Activated naive CD4-positive, alpha-beta T cell treated with anti-CD3 and anti-CD28 coated beads, Interleukin-2, amount 10 ng/mL, durations not matched to agents 7 days and 5 days (primary cell): ENCODE data around the gene AAK1.
A peak's percentile ranks its signal among the peaks of the same experiment; 100 is the strongest.
"Not testable (repeated sequence)": the region's sequence is repeated elsewhere in the genome, so short reads cannot be mapped to it uniquely, and the experiment has no call there.

ENCODE experiments used
- CTCF ChIA-PET: fragments of 350-600 bp; sonication (Branson Sonifier 250); formaldehyde crosslinking; loops from one replicate; lab custom pipeline; 2021; ENCODE audit warnings: antibody characterized with exemption; lab: Charles Lee
- DNase-seq: peaks from one replicate; pipeline ENCODE4 v3.0.0-alpha.2; 2020
- H3K27ac Mint-ChIP-seq: one replicate; pipeline ENCODE4 v1.8.0; 2021; ENCODE audit warnings: mild to moderate bottlenecking, moderate library complexity, mixed read lengths
- H3K27me3 Mint-ChIP-seq: one replicate; pipeline ENCODE4 v1.8.0; 2021; ENCODE audit warnings: mild to moderate bottlenecking, mixed read lengths
- H3K36me3 Mint-ChIP-seq: one replicate; pipeline ENCODE4 v1.8.0; 2021; ENCODE audit warnings: mixed read lengths
- H3K4me1 Mint-ChIP-seq: one replicate; pipeline ENCODE4 v1.8.0; 2021; ENCODE audit warnings: mixed read lengths
- H3K4me3 Mint-ChIP-seq: one replicate; pipeline ENCODE4 v1.8.0; 2021; ENCODE audit warnings: mild to moderate bottlenecking, moderate library complexity, mixed read lengths
- H3K9me3 Mint-ChIP-seq: one replicate; pipeline ENCODE4 v1.8.0; 2021; ENCODE audit warnings: mixed read lengths

Gene AAK1

GRCh38 chr2:69579536-69579935 is 64.0 kb downstream of the AAK1 start:
- Mint-ChIP-seq H3K27ac (no peak overlapping the region), H3K9me3 (no peaks in the 10 kb centered on the region), H3K27me3 (no peaks in the 10 kb centered on the region), H3K4me1 (peaks cover 68% of the 10 kb centered on the region), H3K36me3 (peaks cover 17% of the 10 kb centered on the region), H3K4me3 (no peak overlapping the region)
- DNase-seq: no peak
- CTCF ChIA-PET: interaction anchor here (10.3 kb wide), 1 partner anchor 16 kb away, joined by 92 read pairs; no protein-coding TSS in a partner anchor

GRCh38 chr2:69578198-69578540 is 65.4 kb downstream of the AAK1 start:
- peaks cover 58% of the 10 kb centered on the region for H3K4me1 Mint-ChIP-seq
- no peak for DNase-seq
- no peak overlapping the region for H3K27ac Mint-ChIP-seq
- H3K27me3 Mint-ChIP-seq: no peaks in the 10 kb centered on the region
- H3K9me3 Mint-ChIP-seq: no peaks in the 10 kb centered on the region
- peaks cover 18% of the 10 kb centered on the region for H3K36me3 Mint-ChIP-seq
- CTCF ChIA-PET: interaction anchor here (10.3 kb wide), 1 partner anchor 15 kb away, joined by 92 read pairs; no protein-coding TSS in a partner anchor
- no peak overlapping the region for H3K4me3 Mint-ChIP-seq

- no peak for DNase-seq
- H3K4me3 Mint-ChIP-seq: no peak overlapping the region
- peaks cover 58% of the 10 kb centered on the region for H3K4me1 Mint-ChIP-seq
- no peaks in the 10 kb centered on the region for H3K9me3 Mint-ChIP-seq
- H3K36me3 Mint-ChIP-seq: peaks cover 18% of the 10 kb centered on the region
- no peaks in the 10 kb centered on the region for H3K27me3 Mint-ChIP-seq
- CTCF ChIA-PET: interaction anchor here (0.6 to 10.3 kb wide), 2 partner anchors 14 to 24 kb away, joined by 4 to 92 read pairs; no protein-coding TSS in a partner anchor
- no peak overlapping the region for H3K27ac Mint-ChIP-seq
Observed at GRCh38 chr2:69577467-69578197, 65.9 kb downstream of the AAK1 start.

- H3K4me1 Mint-ChIP-seq: peaks cover 54% of the 10 kb centered on the region
- CTCF ChIA-PET: interaction anchor here (0.6 to 10.3 kb wide), 3 partner anchors 8 to 23 kb away, joined by 3 to 92 read pairs (median 4); no protein-coding TSS in a partner anchor
Observed at GRCh38 chr2:69576880-69577279, 66.7 kb downstream of the AAK1 start.

GRCh38 chr2:69575926-69576325 is 67.6 kb downstream of the AAK1 start:
- CTCF ChIA-PET: interaction anchor here (1.0 to 10.3 kb wide), 2 partner anchors 9 to 13 kb away, joined by 3 to 92 read pairs; no protein-coding TSS in a partner anchor
- Mint-ChIP-seq H3K27me3 (no peaks in the 10 kb centered on the region), H3K27ac (no peak overlapping the region), H3K4me3 (no peak overlapping the region), H3K36me3 (peaks cover 23% of the 10 kb centered on the region), H3K9me3 (no peaks in the 10 kb centered on the region), H3K4me1 (peaks cover 59% of the 10 kb centered on the region)
- no peak for DNase-seq

More at GRCh38 chr2:69576880-69577279, 66.7 kb downstream of the AAK1 start:
- no peaks in the 10 kb centered on the region for H3K9me3 Mint-ChIP-seq
- no peak overlapping the region for H3K4me3 Mint-ChIP-seq
- H3K27me3 Mint-ChIP-seq: no peaks in the 10 kb centered on the region
- DNase-seq: no peak
- no peak overlapping the region for H3K27ac Mint-ChIP-seq
- H3K36me3 Mint-ChIP-seq: peaks cover 15% of the 10 kb centered on the region

- not testable (repeated sequence) for H3K27me3 Mint-ChIP-seq, DNase-seq, H3K9me3 Mint-ChIP-seq, H3K27ac Mint-ChIP-seq, H3K4me3 Mint-ChIP-seq
- Mint-ChIP-seq H3K36me3 (peaks cover 26% of the 10 kb centered on the region), H3K4me1 (peaks cover 61% of the 10 kb centered on the region)
- CTCF ChIA-PET: interaction anchor here (10.3 kb wide), 1 partner anchor 12 kb away, joined by 92 read pairs; no protein-coding TSS in a partner anchor
Observed at GRCh38 chr2:69575371-69575770, 68.2 kb downstream of the AAK1 start.

GRCh38 chr2:69572641-69573040 is 70.9 kb downstream of the AAK1 start:
- Mint-ChIP-seq H3K9me3 (no peaks in the 10 kb centered on the region), H3K36me3 (peaks cover 23% of the 10 kb centered on the region), H3K27me3 (no peaks in the 10 kb centered on the region), H3K4me1 (peaks cover 60% of the 10 kb centered on the region), H3K4me3 (no peak overlapping the region), H3K27ac (peak overlapping the region; percentile 5)
- no peak for DNase-seq
- CTCF ChIA-PET: interaction anchor here (2.8 kb wide), 1 partner anchor 8 kb away, joined by 31 read pairs; no protein-coding TSS in a partner anchor

DNA sequence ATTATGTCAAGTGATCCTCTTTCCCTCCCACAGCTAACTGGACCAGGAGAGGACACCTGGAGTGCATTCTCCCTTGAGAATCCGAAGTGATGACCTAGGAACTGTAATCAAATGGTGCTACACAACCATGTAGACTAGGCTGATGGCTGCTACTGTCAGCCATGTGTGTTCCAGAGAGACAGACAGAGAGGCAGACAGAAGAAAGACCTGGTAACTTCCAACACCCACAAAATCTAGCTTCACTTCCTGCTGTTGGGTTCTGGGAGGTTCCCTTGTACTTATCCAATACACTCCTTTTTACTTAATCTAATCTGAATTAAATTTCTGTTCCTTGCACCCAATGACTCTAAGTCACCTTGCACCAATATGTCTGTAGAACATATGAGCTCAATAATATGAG is 72.3 kb downstream of the AAK1 start:
- H3K4me1 Mint-ChIP-seq: peaks cover 60% of the 10 kb centered on the region
- no peaks in the 10 kb centered on the region for H3K9me3 Mint-ChIP-seq
- no peaks in the 10 kb centered on the region for H3K27me3 Mint-ChIP-seq
- H3K36me3 Mint-ChIP-seq: peaks cover 23% of the 10 kb centered on the region
- DNase-seq: no peak
- CTCF ChIA-PET: interaction anchor here (0.7 to 1.1 kb wide), 2 partner anchors 25 to 142 kb away, joined by 3 read pairs; no protein-coding TSS in a partner anchor
- H3K4me3 Mint-ChIP-seq: no peak overlapping the region
- H3K27ac Mint-ChIP-seq: no peak overlapping the region

DNA sequence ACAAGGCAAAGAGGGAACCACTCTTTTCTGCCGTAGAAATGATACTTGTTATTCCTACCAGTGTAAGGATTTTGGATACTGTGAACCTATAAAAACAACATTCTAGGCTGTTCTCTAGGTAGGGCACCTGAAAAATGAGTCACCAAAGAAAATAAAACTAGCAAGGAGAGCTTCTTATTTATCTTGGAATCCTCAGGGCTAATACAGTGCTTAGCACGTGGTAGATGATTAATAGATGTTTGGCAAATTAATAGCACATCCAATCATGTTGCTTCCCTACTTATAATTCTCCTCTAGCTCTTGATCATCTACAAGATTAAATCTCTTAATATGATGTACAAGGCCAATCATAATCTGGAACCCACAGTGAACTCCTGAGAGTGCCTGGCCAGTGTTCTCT is 73.1 kb downstream of the AAK1 start:
- peaks cover 61% of the 10 kb centered on the region for H3K4me1 Mint-ChIP-seq
- CTCF ChIA-PET: interaction anchor here (1.1 kb wide), 1 partner anchor 25 kb away, joined by 3 read pairs; no protein-coding TSS in a partner anchor
- H3K27ac Mint-ChIP-seq: no peak overlapping the region
- peaks cover 27% of the 10 kb centered on the region for H3K36me3 Mint-ChIP-seq
- no peak overlapping the region for H3K4me3 Mint-ChIP-seq
- DNase-seq: no peak
- no peaks in the 10 kb centered on the region for H3K9me3 Mint-ChIP-seq
- no peaks in the 10 kb centered on the region for H3K27me3 Mint-ChIP-seq

DNA sequence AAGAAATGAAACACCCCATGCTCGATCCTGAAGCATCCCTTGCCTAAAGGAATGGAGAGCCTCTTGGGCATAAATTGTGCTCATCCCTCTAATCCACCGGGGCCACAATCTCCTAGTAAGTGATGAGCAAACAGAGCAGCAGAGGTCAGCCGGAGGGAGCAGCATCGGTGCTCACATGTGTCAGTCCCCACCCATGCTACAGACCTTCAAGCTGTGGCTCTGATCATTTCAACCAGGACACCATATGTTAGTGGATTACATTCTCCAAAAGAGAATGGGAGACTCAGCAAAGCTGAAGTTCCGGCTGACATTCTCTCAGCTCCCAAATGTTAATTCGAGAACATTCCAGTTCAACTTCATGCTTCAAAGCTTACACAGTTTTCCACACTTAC is 75.6 kb downstream of the AAK1 start:
- no peak for DNase-seq
- Mint-ChIP-seq H3K27ac (no peak overlapping the region), H3K4me3 (no peak overlapping the region), H3K9me3 (no peaks in the 10 kb centered on the region), H3K4me1 (peaks cover 70% of the 10 kb centered on the region), H3K36me3 (peaks cover 24% of the 10 kb centered on the region), H3K27me3 (no peaks in the 10 kb centered on the region)
- CTCF ChIA-PET: interaction anchor here (1.0 to 1.4 kb wide), 2 partner anchors 11 to 157 kb away, joined by 3 to 4 read pairs; no protein-coding TSS in a partner anchor

- peak overlapping the region; percentile 19 for H3K27ac Mint-ChIP-seq
- peaks cover 66% of the 10 kb centered on the region for H3K4me1 Mint-ChIP-seq
- H3K36me3 Mint-ChIP-seq: peaks cover 26% of the 10 kb centered on the region
- DNase-seq: no peak
- H3K27me3 Mint-ChIP-seq: no peaks in the 10 kb centered on the region
- no peak overlapping the region for H3K4me3 Mint-ChIP-seq
- no peaks in the 10 kb centered on the region for H3K9me3 Mint-ChIP-seq
- CTCF ChIA-PET: interaction anchor here (1.0 to 7.8 kb wide), 9 partner anchors 11 to 311 kb away, joined by 3 to 92 read pairs (median 15); no protein-coding TSS in a partner anchor
Observed at GRCh38 chr2:69567157-69567908, 76.2 kb downstream of the AAK1 start.

- Mint-ChIP-seq H3K4me1 (peaks cover 65% of the 10 kb centered on the region), H3K9me3 (no peaks in the 10 kb centered on the region), H3K36me3 (peaks cover 30% of the 10 kb centered on the region), H3K27ac (peak overlapping the region; percentile 19), H3K27me3 (no peaks in the 10 kb centered on the region), H3K4me3 (no peak overlapping the region)
- CTCF ChIA-PET: interaction anchor here (1.1 to 7.8 kb wide), 21 partner anchors 7 to 312 kb away, joined by 3 to 92 read pairs (median 13); partner anchors contain the start of gene NFU1
- DNase-seq: no peak
Observed at GRCh38 chr2:69566669-69567068, 76.9 kb downstream of the AAK1 start.

DNA sequence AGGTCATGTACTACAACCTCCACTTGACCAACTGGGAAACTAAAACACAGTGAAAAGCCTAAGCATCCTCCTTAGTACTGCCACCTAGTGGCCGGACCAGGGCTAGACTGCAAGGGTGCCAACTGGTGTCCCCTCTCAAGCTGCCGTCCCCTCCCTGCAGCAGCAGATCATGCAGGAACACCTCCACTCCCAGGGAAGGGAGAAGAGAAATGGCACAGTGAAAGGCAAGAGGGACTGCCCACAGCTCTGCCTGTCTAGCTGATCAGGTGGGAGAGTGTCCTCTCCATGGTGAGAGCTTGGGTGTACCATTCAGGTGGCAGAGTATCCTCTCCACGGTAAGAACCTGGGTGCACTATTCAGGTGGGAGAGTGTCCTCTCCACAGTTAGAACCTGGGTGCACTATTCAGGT is 78.1 kb downstream of the AAK1 start:
- H3K4me3 Mint-ChIP-seq: no peak overlapping the region
- no peaks in the 10 kb centered on the region for H3K27me3 Mint-ChIP-seq
- CTCF ChIA-PET: interaction anchor here (0.5 to 7.8 kb wide), 49 partner anchors 8 to 569 kb away, joined by 3 to 92 read pairs (median 5); partner anchors contain the start of gene NFU1
- no peaks in the 10 kb centered on the region for H3K9me3 Mint-ChIP-seq
- DNase-seq: peak; percentile 79
- H3K36me3 Mint-ChIP-seq: peaks cover 23% of the 10 kb centered on the region
- peaks cover 56% of the 10 kb centered on the region for H3K4me1 Mint-ChIP-seq
- no peak overlapping the region for H3K27ac Mint-ChIP-seq

DNA sequence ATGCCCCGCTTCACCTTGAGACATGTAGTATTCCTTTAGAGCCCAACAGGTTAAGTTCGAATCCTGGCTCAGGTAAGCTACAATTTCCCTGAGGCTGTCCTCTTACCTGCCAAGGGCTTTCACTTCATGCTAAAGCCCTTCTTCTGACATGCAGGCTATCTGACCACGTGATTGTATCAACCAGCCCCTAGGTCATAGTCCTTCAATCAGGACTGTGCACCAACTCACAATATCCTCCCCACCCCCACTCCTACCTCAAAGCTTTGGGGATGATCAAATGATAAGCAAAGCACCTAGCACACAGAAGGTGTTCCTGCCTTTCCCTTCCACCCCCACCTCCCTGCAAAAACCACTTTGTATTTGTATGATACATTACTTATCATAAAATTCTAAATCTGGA is 78.9 kb downstream of the AAK1 start:
- no peaks in the 10 kb centered on the region for H3K9me3 Mint-ChIP-seq
- H3K4me3 Mint-ChIP-seq: no peak overlapping the region
- H3K27me3 Mint-ChIP-seq: no peaks in the 10 kb centered on the region
- peaks cover 57% of the 10 kb centered on the region for H3K4me1 Mint-ChIP-seq
- no peak overlapping the region for H3K27ac Mint-ChIP-seq
- CTCF ChIA-PET: interaction anchor here (0.6 to 7.8 kb wide), 35 partner anchors 8 to 885 kb away, joined by 3 to 92 read pairs (median 9); partner anchors contain the start of gene NFU1
- no peak for DNase-seq
- H3K36me3 Mint-ChIP-seq: peaks cover 18% of the 10 kb centered on the region
